Left cardiac atrium (tissue), 4 donors: ENCODE data around the gene KIF19. TPM values are rescaled to one million over a fixed set of nuclear protein-coding genes. Genes with fewer than 3 reads are reported as not detected.

Experiments used
- ATAC-seq, 2 donors: fragments of 200-7000 bp; cut with Tn5 transposase; one replicate each; pipeline ENCODE4 v1.9.1; 2020; ENCODE audit warnings: mild to moderate bottlenecking in 2 of 2, moderate library complexity in 2 of 2
- DNase-seq: peaks from one replicate; pipeline ENCODE4 v3.0.0-alpha.2; 2020
- intact Hi-C, 2 donors: fragments of 100-400 bp; cut with DNase I; formaldehyde crosslinking; loops; one replicate each; pipeline versions ENCODE4 v1.14.1 to v1.15.1; 2022 to 2023
- total RNA-seq, 2 donors: library from RNA; stranded (reverse); fragmentation: NEBNext Ultra II Directional; extraction: Animal tissue kit (Norgen Biotek cat#: 25700); gene quantifications; one replicate each; pipeline ENCODE4 v1.2.1, GENCODE V29; 2021
- donor health status: DM: no; HTN: yes; CAD: no.
- donor health status: DM: no; HTN: yes; CAD: no; lungs with severe emphysema.
- donor health status: DM: yes; HTN: yes; CAD: no.
- donor health status: Dilated cardiomyopathy.

Gene KIF19
- total RNA-seq, 2 donors from 2014 or later = 0.62 to 1.6 TPM

GRCh38 chr17:74354561-74354960 is 28.5 kb downstream of the KIF19 start:
- intact Hi-C loops = loop anchor here in 1 of 2 donors (2.0 kb wide), 1 partner anchor 48 kb away; no protein-coding TSS in a partner anchor
- DNase-seq = no peak
- no peak for ATAC-seq

- ATAC-seq (no peak), DNase-seq (no peak)
- intact Hi-C loops = loop anchor here in 1 of 2 donors (2.0 kb wide), 1 partner anchor 48 kb away; no protein-coding TSS in a partner anchor
Observed at GRCh38 chr17:74355065-74355464, 29.0 kb downstream of the KIF19 start.

- DNase-seq (peak; percentile 40), ATAC-seq (peak; percentile 18 to 29)
- intact Hi-C loops = no loop called here
Observed at GRCh38 chr17:74356646-74357465, 30.8 kb downstream of the KIF19 start.

- DNase-seq = no peak
- intact Hi-C loops = no loop called here
- no peak for ATAC-seq
Observed at GRCh38 chr17:74357466-74357809, 31.4 kb downstream of the KIF19 start.

- DNase-seq (no peak), ATAC-seq (no peak)
- intact Hi-C loops = no loop called here
Observed at GRCh38 chr17:74358697-74359096, 32.7 kb downstream of the KIF19 start.

GRCh38 chr17:74359916-74360315 is 33.9 kb downstream of the KIF19 start:
- DNase-seq (no peak), ATAC-seq (no peak)
- intact Hi-C loops = loop anchor here (2.0 to 5.0 kb wide), 3 partner anchors 58 to 149 kb away; partner anchors contain the start of gene TTYH2 (in 1 of the 2)

- ATAC-seq = no peak
- intact Hi-C loops = loop anchor here (2.0 to 5.0 kb wide), 3 partner anchors 59 to 150 kb away; partner anchors contain the start of gene TTYH2 (in 1 of the 2)
- no peak for DNase-seq
Observed at GRCh38 chr17:74360899-74361229, 34.8 kb downstream of the KIF19 start.

GRCh38 chr17:74361230-74362068 is 35.4 kb downstream of the KIF19 start, which contains the start of gene BTBD17:
TSS of gene BTBD17 (minus strand) at chr17:74361868. CDS start at chr17:74361819, 49 bp downstream.
- peak; percentile 66 for DNase-seq
- ATAC-seq = peak; percentile 78 to 88
- intact Hi-C loops = loop anchor here (2.0 to 5.0 kb wide), 3 partner anchors 59 to 151 kb away; partner anchors contain the start of gene TTYH2 (in 1 of the 2)

- intact Hi-C loops = loop anchor here in 1 of 2 donors (5.0 kb wide), 2 partner anchors 60 to 150 kb away; partner anchors contain the start of gene TTYH2
- ATAC-seq (no peak), DNase-seq (no peak)
Observed at GRCh38 chr17:74362069-74362405, 36.0 kb downstream of the KIF19 start.

- intact Hi-C loops = loop anchor here in 1 of 2 donors (5.0 kb wide), 2 partner anchors 61 to 151 kb away; partner anchors contain the start of gene TTYH2
- ATAC-seq (peak in 1 of 2 donors; percentile 56), DNase-seq (no peak)
Observed at GRCh38 chr17:74362810-74363498, 36.9 kb downstream of the KIF19 start.

GRCh38 chr17:74367206-74367605 is 41.2 kb downstream of the KIF19 start, which contains the start of gene GPR142:
TSS of gene GPR142 (plus strand) at chr17:74367506. CDS start at chr17:74369541, 2,035 bp downstream.
- intact Hi-C loops = no loop called here
- DNase-seq (no peak), ATAC-seq (no peak)

- ATAC-seq (peak; percentile 61 to 78), DNase-seq (peak; percentile 78)
- intact Hi-C loops = no loop called here
Observed at GRCh38 chr17:74368341-74369081, 42.5 kb downstream of the KIF19 start.

GRCh38 chr17:74369221-74369620 is 43.2 kb downstream of the KIF19 start:
- intact Hi-C loops = no loop called here

GRCh38 chr17:74369665-74370490 is 43.9 kb downstream of the KIF19 start:
- DNase-seq (no peak), ATAC-seq (no peak)
- intact Hi-C loops = no loop called here

More at GRCh38 chr17:74369221-74369620, 43.2 kb downstream of the KIF19 start:
- DNase-seq = peak; percentile 62
- ATAC-seq = peak in 1 of 2 donors; percentile 35

GRCh38 chr17:74371653-74372147 is 45.7 kb downstream of the KIF19 start:
- ATAC-seq = no peak
- no peak for DNase-seq
- intact Hi-C loops = no loop called here

- intact Hi-C loops = no loop called here
- DNase-seq = no peak
- no peak for ATAC-seq
Observed at GRCh38 chr17:74372426-74372825, 46.4 kb downstream of the KIF19 start.
